CD4-positive, alpha-beta T cell treated with Interleukin-6 at 100 ng/mL for 8 hours (primary cell): ENCODE results near the gene RPS6KA2.
"Not testable (repeated sequence)": the region's sequence is repeated elsewhere in the genome, so short reads cannot be mapped to it uniquely, and the experiment has no call there.

Source experiments
- DNase-seq: peaks from one replicate; pipeline ENCODE4 v3.0.0-alpha.2; 2020; ENCODE audit warnings: mixed read lengths, low spot score

Gene RPS6KA2

DNA sequence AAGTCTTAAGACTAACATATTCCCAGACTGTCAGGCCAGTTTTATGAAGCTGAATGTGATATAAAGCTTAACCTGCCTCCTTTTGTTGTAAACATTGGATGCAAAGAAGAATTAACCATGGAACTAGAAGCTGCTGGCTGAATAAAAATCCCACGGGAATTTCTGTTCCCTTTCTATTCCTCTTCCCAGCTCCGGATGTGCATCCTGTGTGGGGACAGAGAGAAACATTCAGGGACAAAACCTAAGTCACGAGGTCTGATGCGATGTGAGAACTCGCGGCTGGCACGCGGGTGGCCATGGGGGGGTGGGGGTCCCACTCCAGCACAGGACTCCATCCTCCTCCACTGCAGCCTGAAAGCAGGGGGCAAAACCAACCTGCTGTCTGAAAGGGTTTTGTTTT, 72.7 kb downstream of the RPS6KA2 start:
- no peak for DNase-seq

DNA sequence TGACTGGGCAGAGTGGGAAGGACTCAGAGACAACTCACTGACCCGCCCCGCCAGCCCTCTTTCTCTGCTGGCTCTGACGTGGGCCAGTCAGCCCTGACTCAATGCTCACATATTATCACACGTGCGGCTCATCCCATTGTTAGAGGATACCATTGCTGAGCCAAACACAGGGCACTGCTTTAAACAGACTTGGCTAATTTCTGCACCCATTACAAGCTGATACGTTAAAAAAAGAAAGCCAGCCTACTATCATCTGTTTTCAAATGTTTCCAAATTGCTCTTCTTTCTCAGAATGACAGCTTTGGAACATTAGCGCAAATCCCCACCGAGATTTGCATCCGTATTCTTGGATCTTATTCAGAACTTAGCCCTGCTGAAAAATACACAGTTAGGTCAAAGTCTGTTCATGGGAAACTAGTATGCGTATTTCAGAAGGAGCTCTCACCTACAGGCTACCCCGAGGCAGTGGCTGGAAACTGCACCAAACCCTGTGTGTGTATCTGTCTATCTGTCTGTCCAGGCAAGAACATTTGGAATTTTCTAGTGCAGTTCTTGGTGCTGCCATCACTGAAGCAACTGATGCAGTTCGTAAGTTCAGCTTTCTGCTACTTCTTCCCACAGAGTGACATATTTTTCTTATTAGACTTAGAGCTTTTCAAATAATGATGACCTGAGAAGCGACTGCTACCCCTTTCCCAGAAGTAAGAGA, 73.3 kb downstream of the RPS6KA2 start:
- no peak for DNase-seq

DNA sequence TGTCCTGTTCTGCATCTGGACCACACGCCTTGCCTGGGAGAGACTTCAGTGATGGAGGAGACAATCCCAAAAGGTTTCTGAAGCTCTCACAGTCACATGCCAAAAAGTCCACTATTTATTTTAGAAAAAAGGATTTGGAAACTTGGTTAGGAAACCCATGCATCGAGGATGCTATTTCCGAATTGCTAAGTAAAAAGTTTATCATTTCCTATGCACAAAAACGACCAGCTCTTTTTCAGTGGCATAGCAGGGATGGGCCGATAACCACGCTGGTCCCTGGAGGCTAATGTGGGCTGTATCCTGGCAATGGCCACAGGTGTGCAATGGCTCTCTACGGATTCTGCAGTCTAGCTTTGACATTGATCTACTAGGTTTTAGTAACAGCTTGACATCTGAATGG, 74.5 kb downstream of the RPS6KA2 start:
- no peak for DNase-seq

- DNase-seq: no peak
Measured at GRCh38 chr6:166551754-166552495, 75.1 kb downstream of the RPS6KA2 start.

GRCh38 chr6:166546653-166547052, 80.4 kb downstream of the RPS6KA2 start:
- DNase-seq: no peak

- DNase-seq: no peak
Measured at GRCh38 chr6:166545156-166546034, 81.7 kb downstream of the RPS6KA2 start.

GRCh38 chr6:166544296-166544605, 82.8 kb downstream of the RPS6KA2 start:
- no peak for DNase-seq

- no peak for DNase-seq
Measured at GRCh38 chr6:166543603-166544295, 83.3 kb downstream of the RPS6KA2 start.

DNA sequence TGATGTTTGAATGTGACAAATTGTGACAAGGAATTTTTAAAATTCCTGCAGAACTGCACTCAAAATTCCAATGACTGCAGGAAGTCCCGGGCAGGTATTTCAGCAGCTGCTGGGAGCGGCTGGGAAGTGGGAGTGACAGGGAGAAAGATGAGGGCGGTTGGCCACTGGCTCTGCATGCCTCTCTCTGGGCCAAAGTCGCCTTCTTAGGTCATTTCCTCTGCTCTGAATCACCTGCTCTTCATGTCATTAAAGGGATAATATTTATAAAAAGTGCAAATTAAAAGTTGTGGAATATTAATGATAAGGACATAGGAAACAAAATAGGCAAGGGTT, 84.5 kb downstream of the RPS6KA2 start:
- no peak for DNase-seq

DNA sequence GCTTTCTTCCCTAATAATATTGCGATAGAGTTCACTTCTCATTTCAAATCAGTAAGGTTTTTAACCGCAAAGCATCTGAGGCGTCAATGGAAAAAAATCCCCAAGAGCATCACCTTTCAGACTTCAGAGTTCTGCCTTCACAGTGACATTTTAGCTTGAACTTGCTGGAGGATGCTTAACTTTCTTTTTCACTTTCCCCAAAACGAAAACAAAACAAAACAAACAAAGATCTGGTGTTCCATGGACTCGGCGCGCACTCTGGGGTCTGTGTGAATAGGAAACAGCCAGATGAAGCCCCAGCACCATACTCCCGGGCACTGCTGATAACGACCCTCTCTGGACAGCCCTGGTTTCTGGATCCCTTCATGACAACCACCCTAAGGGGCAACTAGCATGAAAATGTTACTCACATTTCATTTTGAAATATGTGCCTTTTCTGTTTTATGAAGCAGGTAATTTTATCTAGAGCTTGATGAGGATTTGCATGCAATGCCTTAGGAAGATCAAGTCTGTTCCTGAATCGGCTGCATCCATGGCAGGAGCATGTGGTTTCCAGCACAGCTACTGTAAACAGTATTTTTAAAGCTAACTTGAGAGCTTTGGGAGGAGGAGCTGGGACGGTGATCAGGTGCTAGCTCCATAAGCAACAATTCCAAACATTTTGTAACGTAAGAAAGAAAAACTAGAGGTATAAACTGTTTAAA, 85.0 kb downstream of the RPS6KA2 start:
- peak; percentile 7 for DNase-seq

DNA sequence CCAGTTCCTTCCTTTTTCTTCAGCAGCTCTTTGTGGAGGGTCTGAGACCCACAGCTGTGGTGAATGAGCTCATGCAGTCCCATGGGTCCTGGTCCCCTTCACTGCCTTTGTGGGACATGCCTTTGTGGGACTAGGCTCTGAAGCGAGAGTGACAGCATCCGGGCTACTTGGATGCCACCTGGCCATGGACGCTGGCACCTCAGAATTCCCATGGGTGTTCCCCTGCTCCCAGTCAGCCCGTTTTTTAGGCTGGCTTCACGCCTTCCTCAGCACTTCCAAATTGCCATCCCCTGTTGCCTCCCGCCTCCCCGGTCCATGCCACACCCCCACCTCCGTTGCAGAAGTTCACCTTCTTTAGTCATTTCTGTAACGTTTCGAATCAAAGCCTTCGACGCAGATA, 85.7 kb downstream of the RPS6KA2 start:
- DNase-seq: no peak

DNA sequence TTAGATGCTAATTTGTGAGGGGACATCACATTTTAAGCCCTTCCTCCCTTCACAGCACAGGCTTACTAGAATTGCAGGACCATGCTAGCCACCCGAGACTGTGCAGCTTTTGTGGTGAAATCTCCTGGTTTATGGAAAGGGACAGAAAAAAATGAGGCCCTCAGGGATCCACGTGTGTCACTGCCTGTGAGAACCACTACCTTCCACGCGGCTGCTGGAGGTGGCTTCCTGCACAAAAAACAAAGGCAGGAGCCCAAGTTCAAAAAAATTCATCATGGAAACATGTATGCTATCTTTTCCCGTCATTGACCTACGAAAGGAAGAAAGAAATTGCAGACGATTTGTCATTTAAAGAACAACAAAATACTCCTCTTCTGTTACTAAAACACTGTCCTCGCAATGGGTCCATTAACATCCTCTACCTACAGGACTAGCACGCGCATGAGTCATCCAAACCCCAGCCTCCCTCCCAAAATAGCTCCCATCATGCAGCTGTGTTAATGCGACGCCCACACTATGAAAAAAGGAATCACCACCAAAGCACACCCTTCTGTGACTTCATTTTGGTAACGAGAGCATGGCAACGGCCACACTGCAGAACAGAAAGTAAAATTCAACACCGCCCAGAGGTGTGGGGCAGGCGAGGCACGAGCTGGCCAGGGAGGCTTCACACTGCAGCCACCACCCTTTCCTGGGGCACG, 86.3 kb downstream of the RPS6KA2 start:
- DNase-seq: peak; percentile 76

DNA sequence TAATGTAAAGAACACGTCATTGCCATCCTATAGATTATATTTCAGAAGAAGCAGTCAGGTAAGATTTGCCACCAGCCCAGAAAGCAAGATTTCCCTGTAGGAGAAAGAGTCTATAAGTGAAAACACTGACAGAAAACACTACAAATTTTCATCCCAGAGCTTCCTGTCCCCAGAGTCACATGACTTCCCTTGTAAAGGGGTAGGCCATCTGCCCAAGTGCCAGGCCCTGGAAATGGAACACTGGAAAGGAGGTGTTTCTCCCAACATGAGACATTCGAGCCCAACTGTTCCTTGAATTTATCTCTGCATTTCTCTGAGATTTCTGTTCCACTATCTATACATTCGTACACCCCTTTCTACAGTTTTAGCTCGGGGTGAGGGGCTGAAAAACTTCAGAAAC, 87.5 kb downstream of the RPS6KA2 start:
- no peak for DNase-seq

GRCh38 chr6:166539011-166539385, 88.1 kb downstream of the RPS6KA2 start:
- DNase-seq: not testable (repeated sequence)

GRCh38 chr6:166538297-166539010, 88.6 kb downstream of the RPS6KA2 start:
- no peak for DNase-seq

GRCh38 chr6:166534658-166535406, 92.2 kb downstream of the RPS6KA2 start:
- no peak for DNase-seq

- DNase-seq: no peak
Measured at GRCh38 chr6:166533205-166533824, 93.7 kb downstream of the RPS6KA2 start.

DNA sequence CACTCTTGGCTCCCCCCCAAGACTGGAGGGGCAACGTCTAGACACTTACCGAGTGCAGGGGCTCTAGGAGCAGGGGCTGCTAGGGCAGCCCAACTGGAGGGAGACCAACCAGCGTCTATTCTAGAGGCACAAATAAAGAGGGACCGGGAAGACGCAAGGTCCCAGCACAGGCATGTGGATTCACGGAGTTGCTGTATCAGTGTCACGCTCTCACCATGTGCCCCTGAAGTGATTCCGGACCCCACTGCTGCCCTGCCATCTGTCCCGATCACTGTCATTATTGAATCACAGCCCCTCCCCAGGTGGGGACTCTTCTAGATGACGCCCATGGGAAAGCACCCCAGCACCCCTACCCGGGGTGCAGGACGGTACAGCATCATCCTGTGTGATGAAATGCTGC, 94.7 kb downstream of the RPS6KA2 start:
- no peak for DNase-seq
